Measurements from ENCODE around the gene NOS3. TPM values are rescaled to one million over a fixed set of nuclear protein-coding genes. Genes with fewer than 3 reads are reported as not detected.

The NOS3 gene
- total RNA-seq, 1 donor from 2014 or later = 0.22 TPM

GRCh38 chr7:150989456-150989855 lies 1.4 kb upstream of the NOS3 start:
- H3K4me1 Mint-ChIP-seq = peaks cover 16% of the 10 kb centered on the region
- H3K27me3 Mint-ChIP-seq = peaks cover 44% of the 10 kb centered on the region

GRCh38 chr7:150992051-150992640 lies 1.3 kb downstream of the NOS3 start:
- Mint-ChIP-seq H3K27ac (no peak overlapping the region), H3K27me3 (peaks cover 33% of the 10 kb centered on the region), H3K36me3 (ENCODE audit: low read depth) (no peaks in the 10 kb centered on the region), H3K4me3 (no peak overlapping the region), H3K4me1 (peaks cover 12% of the 10 kb centered on the region), H3K9me3 (peaks cover 12% of the 10 kb centered on the region)
- TF ChIP-seq CTCF (IDR thresholded peaks at IDR 0.05) = no peak
- ATAC-seq (ENCODE audit: low read depth) (no peak), DNase-seq (no peak)
- ChIA-PET CTCF (no interaction called here), POLR2A (no interaction called here)
- intact Hi-C loops (cut with micrococcal nuclease) = no loop called here

More at GRCh38 chr7:150989456-150989855, 1.4 kb upstream of the NOS3 start:
- Mint-ChIP-seq H3K36me3 (ENCODE audit: low read depth) (no peaks in the 10 kb centered on the region), H3K27ac (no peak overlapping the region), H3K9me3 (peaks cover 12% of the 10 kb centered on the region), H3K4me3 (no peak overlapping the region)
- no peak for ATAC-seq (ENCODE audit: low read depth)
- intact Hi-C loops (cut with micrococcal nuclease) = loop anchor here (10.0 kb wide), 1 partner anchor 705 kb away; no protein-coding TSS in a partner anchor
- ChIA-PET CTCF (interaction anchor here (1.0 to 1.3 kb wide), 3 partner anchors 8 to 91 kb away, joined by 3 to 4 read pairs (median 4); no protein-coding TSS in a partner anchor), POLR2A (no interaction called here)
- TF ChIP-seq CTCF (IDR thresholded peaks at IDR 0.05) = no peak
- DNase-seq = no peak

- peaks cover 13% of the 10 kb centered on the region for H3K4me1 Mint-ChIP-seq
- DNase-seq (no peak), ATAC-seq (ENCODE audit: low read depth) (peak; percentile 62)
- ChIA-PET CTCF (no interaction called here), POLR2A (no interaction called here)
- no peak overlapping the region for H3K27ac Mint-ChIP-seq
- peaks cover 12% of the 10 kb centered on the region for H3K9me3 Mint-ChIP-seq
- no peak for TF ChIP-seq CTCF (IDR thresholded peaks at IDR 0.05)
- H3K4me3 Mint-ChIP-seq = no peak overlapping the region
- intact Hi-C loops (cut with micrococcal nuclease) = no loop called here
- H3K27me3 Mint-ChIP-seq = peaks cover 40% of the 10 kb centered on the region
- no peaks in the 10 kb centered on the region for H3K36me3 Mint-ChIP-seq (ENCODE audit: low read depth)
These were observed 2.1 kb downstream of the NOS3 start for GRCh38 chr7:150992833-150993302.

GRCh38 chr7:150993511-150993910 lies 2.7 kb downstream of the NOS3 start:
- Mint-ChIP-seq H3K4me3 (no peak overlapping the region), H3K36me3 (ENCODE audit: low read depth) (no peaks in the 10 kb centered on the region), H3K4me1 (peaks cover 9% of the 10 kb centered on the region), H3K27ac (no peak overlapping the region), H3K27me3 (peaks cover 40% of the 10 kb centered on the region), H3K9me3 (peaks cover 12% of the 10 kb centered on the region)
- DNase-seq (no peak), ATAC-seq (ENCODE audit: low read depth) (no peak)
- TF ChIP-seq CTCF (IDR thresholded peaks at IDR 0.05) = no peak
- CTCF ChIA-PET = interaction anchor here (0.8 kb wide), 1 partner anchor 25 kb away, joined by 3 read pairs; no protein-coding TSS in a partner anchor
- POLR2A ChIA-PET = no interaction called here
- intact Hi-C loops (cut with micrococcal nuclease) = no loop called here

- Mint-ChIP-seq H3K36me3 (ENCODE audit: low read depth) (no peaks in the 10 kb centered on the region), H3K27ac (no peak overlapping the region), H3K4me1 (peaks cover 3% of the 10 kb centered on the region), H3K9me3 (peaks cover 12% of the 10 kb centered on the region), H3K27me3 (peaks cover 33% of the 10 kb centered on the region), H3K4me3 (no peak overlapping the region)
- no peak for TF ChIP-seq CTCF (IDR thresholded peaks at IDR 0.05)
- DNase-seq (no peak), ATAC-seq (ENCODE audit: low read depth) (no peak)
- CTCF ChIA-PET = interaction anchor here (0.8 to 1.4 kb wide), 2 partner anchors 9 to 24 kb away, joined by 3 to 5 read pairs; no protein-coding TSS in a partner anchor
- intact Hi-C loops (cut with micrococcal nuclease) = no loop called here
- POLR2A ChIA-PET = no interaction called here
These were observed 3.5 kb downstream of the NOS3 start for GRCh38 chr7:150994141-150994837.
